CD4-positive, alpha-beta T cell treated with Interferon gamma for 1 hour (primary cell): ENCODE results near the gene PGS1.
"Not testable (repeated sequence)": the region's sequence is repeated elsewhere in the genome, so short reads cannot be mapped to it uniquely, and the experiment has no call there.

Experiments
- DNase-seq: peaks from one replicate; pipeline ENCODE4 v3.0.0-alpha.2; 2020

PGS1 gene

GRCh38 chr17:78450696-78451345, 72.4 kb downstream of the PGS1 start:
- no peak for DNase-seq

- DNase-seq, result no peak
These were observed 73.3 kb downstream of the PGS1 start for GRCh38 chr17:78451753-78452152.

GRCh38 chr17:78454346-78454745, 75.9 kb downstream of the PGS1 start:
- no peak for DNase-seq

- DNase-seq, result no peak
These were observed 79.6 kb downstream of the PGS1 start for GRCh38 chr17:78458091-78458490.

- DNase-seq, result no peak
These were observed 80.4 kb downstream of the PGS1 start for GRCh38 chr17:78458736-78459335.

- no peak for DNase-seq
These were observed 81.2 kb downstream of the PGS1 start for GRCh38 chr17:78459696-78460095.

- no peak for DNase-seq
These were observed 81.8 kb downstream of the PGS1 start for GRCh38 chr17:78460176-78460675.

GRCh38 chr17:78460951-78461798, 82.7 kb downstream of the PGS1 start:
- no peak for DNase-seq

GRCh38 chr17:78461799-78462053, 83.3 kb downstream of the PGS1 start:
- no peak for DNase-seq

- DNase-seq, result no peak
These were observed 83.7 kb downstream of the PGS1 start for GRCh38 chr17:78462148-78462547.

GRCh38 chr17:78466109-78466785, 87.8 kb downstream of the PGS1 start:
- DNase-seq, result not testable (repeated sequence)

- DNase-seq, result no peak
These were observed 88.6 kb downstream of the PGS1 start for GRCh38 chr17:78466786-78467715.

GRCh38 chr17:78468366-78468765, 89.9 kb downstream of the PGS1 start:
- DNase-seq, result no peak

- DNase-seq, result no peak
These were observed 91.0 kb downstream of the PGS1 start for GRCh38 chr17:78469443-78469842.

- DNase-seq, result no peak
These were observed 93.2 kb downstream of the PGS1 start for GRCh38 chr17:78471635-78472034.

GRCh38 chr17:78472035-78472905, 93.8 kb downstream of the PGS1 start:
- DNase-seq, result no peak

- no peak for DNase-seq
These were observed 95.6 kb downstream of the PGS1 start for GRCh38 chr17:78473951-78474613.
